Fibroblast of the conjunctiva (primary cell): Measurements from ENCODE around the gene PRKCA.
A peak's percentile ranks its signal among the peaks of the same experiment; 100 is the strongest.
"Not testable (repeated sequence)": the region's sequence is repeated elsewhere in the genome, so short reads cannot be mapped to it uniquely, and the experiment has no call there.

Source experiments
- DNase-seq: peaks from one replicate; pipeline ENCODE4 v3.0.0-alpha.2; 2010; ENCODE audit warnings: low read depth

The PRKCA gene

DNA sequence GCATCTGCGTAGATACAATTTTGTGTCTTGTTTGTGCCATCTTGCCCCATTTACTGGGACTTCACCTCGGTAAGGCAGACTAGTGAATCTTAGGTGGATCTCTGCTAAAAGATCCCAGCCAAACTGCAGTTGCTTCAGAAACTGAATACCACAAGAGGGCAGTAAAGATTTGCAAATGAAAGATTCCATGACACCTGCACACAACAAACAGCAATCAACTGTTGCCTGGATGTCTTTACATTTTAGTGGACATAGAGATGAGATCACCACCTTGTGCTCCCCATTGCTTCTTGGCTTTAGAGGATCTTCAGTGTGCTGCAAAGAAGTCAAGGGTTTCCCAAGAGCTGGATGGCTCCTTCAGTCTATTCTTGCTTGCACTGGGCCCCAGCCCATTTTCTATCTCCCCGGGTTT lies 413.3 kb downstream of the PRKCA start:
- peak; percentile 60 for DNase-seq

DNA sequence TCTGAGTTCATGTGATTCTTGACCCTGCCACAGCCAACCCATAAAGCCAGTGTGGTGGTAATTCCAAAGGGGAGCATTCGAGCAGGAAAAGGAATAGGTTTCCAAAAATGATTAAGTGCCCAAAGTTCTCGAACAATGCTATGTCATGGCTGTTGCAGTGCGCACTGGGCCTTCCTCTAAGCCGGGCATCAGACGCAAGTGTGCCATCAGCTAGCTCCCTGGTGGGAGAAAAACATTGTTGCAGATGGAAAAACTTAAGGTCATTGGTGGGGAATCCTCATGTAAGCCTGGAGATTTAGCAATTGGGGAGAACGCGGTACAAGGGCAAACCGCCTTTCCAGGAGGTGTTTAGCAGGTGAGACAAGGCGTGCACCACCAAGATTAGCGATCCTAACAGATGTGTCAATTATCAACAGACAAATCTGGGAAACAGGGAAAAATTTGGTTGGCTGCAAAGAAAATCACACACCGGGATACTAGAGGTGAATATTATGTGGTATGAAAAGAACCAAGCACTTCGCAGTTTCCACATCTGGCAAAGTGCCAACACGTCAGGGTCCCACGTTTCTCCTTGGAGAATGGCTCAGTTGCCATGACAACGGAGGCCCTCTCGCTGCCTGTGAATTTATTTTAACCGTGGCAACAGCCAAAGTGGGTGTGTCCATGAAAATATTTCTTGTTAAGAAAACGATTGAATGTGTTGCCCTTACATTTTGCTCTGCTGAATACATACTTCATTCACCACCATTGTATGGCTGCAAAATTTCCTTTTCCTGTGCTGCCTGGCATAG lies 414.0 kb downstream of the PRKCA start:
- DNase-seq, result no peak

DNA sequence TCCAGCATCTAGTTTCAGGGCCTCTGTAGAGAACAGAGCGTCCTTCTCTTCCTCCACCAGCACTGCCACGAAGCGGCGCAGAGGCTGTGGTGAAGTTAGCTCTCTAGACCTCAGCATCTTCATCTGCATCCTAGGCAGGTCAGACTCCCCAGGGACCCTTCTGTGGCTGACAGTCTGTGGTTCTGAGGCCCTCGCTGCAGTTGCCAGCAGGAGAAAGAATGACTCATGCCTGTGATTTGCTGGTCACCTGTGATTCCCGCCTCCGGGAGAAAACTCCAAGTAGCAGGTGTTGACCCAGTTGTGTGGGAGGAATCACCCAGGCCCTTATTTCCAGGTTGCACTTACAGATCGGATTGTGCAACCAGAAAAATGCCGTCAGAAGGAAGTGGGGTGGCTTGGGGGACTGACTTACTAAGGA lies 415.2 kb downstream of the PRKCA start:
- no peak for DNase-seq

DNA sequence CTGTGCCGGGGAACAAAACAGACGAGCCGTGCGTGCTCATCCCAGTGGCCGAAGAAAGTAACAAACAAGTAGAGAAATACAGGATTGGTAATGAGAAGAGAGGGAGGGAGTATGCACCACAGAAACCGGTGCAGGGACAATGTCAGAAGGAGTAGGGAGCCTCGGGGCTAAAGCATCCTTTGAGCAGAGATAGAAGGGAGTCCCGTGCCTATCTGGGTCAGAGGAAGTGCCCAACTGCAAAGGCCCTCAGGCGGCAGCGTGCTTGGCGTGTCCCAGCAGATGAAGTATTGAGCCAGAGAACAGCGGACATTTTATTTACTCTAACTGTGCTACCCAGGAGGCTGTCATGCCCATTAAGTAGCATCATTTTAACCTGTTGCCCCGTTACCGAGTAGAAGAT lies 417.6 kb downstream of the PRKCA start:
- DNase-seq, result no peak

DNA sequence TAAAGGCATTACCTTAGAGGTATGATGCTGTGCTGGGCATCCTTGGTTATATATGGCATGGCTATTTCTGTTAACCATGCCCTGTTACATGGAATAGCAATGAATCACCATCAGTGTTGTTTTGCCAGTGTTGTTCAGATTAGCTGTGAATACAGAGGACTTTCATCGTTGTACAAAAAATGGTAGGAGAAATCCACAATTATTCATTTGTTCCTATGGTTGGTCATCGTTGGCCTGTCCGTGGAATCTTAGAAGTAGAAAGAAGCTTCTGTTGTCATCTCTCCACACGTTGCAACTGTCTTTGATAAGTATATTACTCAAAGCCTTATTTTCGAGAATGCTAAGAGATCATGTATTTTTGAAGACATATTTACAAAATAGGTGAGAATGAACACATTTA lies 418.2 kb downstream of the PRKCA start:
- DNase-seq, result no peak

DNA sequence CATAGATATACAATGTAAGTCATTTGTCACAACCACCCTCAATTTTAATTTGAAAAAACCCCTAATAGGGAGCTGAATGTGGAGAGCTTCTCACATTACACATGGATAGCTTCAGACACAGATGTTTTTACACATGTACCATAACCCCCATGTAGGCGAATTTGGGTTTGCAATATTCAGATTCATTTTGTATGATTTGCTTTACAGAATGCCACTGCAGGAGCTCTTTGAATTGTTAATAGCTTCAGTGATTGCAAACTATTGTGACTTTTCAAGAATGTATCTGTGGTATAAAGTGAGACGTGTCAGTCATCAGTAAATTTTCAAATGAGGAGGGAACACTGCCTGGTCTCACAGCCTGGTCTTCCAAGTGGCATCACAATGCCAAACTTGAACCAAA lies 419.9 kb downstream of the PRKCA start:
- DNase-seq, result no peak

DNA sequence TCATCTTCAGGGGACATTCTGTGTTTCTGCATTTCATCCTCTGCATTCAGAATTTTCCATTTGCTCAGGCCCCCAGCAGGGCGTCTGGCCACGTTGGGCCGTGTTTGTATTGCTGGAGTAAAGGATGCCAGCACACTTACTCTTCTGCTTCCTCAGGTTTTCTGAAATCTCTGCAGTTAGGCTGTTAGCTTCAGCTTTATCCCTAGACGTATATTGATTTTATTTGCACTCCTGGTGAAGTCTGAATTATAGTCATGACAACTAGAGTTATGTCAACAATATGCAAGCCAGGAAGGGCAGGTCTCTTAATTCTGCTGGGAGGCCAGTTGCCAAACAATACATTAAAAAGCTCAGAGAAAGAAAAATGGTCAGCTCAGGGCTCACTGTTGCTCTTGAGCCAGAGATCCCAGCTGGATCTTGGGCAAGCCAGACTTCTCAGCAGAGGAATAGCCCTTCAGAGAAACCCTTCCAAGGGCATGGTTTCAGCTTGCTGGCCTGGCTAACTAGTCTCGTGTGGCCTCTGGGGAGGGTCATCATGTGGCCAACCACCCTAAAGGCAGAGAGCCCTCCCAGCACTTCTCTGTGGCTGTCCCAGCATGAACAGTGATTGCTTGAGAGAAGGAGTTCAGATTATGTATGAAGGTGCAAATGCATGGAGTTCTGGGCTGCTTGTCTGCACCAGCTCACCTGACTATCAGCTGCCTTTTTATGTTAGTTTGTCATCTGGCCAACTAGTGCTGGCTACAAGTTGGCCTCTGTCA lies 422.3 kb downstream of the PRKCA start:
- DNase-seq, result peak; percentile 77

DNA sequence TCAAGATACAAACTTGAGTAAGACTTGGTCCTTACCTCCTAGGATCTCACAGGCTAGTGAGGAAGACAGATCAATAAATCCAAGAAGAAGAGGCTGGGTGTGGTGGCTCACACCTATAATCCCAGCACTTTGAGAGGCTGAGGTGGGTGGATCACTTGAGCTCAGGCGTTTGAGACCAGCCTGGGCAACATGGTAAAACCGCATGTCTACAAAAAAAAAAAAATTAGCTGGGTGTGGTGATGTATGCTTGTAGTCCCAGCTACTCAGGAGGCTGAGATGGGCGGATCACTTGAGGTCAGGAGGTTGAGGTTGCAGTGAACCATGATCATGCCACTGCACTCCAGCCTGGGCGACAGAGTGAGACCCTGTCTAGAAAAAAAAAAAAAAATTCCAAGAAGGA lies 423.0 kb downstream of the PRKCA start:
- not testable (repeated sequence) for DNase-seq

DNA sequence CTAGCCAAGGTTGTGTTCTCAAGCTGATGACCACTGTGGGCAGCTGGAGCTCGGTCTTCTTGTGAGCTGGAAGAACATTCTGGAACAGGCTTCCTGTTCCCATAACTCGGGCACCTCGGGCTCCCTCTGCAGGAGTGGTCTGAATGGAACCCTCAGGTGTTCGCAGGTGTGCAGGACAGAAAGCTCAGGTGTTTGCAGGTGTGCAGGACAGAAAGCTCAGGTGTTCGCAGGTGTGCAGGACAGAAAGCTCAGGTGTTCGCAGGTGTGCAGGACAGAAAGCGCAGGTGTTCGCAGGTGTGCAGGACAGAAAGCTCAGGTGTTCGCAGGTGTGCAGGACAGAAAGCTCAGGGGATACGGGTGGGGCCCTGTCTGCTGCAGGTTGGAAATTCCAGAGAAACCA lies 423.5 kb downstream of the PRKCA start:
- no peak for DNase-seq

DNA sequence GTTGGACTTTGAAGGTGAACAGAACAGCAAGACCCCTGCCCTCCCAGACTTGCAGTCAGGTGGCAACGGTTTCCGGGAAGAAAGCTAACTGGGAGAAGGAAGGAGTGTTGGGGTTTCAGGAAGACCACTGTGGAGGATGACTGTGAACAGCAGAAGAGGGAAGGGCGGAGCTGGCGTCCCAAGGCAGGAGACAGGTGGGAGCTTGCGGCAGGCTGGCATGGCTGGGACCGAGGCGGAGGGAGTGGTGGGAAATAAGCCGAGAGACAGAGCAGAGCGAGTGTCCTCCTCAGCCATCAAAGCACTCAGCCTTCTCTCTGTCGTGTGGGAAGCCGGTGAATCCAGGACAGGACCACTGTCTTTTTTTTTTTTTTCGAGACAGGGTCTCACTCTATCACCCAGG lies 424.0 kb downstream of the PRKCA start:
- DNase-seq, result no peak

DNA sequence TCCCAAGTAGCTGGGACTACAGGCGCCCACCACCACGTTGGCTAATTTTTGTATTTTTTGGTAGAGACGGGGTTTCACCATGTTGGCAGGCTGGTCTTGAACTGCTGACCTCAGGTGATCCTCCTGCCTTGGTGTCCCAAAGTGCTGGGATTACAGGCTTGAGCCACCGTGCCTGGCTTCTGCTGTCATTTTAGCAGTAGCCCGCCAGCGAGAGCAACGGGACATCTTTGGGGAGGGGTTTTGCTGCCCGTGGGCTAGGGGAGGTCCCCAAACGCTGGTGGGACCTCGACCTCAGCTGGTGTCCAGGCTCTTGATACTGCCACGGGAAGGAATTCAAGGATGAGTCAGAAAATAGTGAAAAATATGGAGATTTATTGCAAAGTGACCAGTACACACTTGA lies 424.4 kb downstream of the PRKCA start:
- DNase-seq, result no peak

DNA sequence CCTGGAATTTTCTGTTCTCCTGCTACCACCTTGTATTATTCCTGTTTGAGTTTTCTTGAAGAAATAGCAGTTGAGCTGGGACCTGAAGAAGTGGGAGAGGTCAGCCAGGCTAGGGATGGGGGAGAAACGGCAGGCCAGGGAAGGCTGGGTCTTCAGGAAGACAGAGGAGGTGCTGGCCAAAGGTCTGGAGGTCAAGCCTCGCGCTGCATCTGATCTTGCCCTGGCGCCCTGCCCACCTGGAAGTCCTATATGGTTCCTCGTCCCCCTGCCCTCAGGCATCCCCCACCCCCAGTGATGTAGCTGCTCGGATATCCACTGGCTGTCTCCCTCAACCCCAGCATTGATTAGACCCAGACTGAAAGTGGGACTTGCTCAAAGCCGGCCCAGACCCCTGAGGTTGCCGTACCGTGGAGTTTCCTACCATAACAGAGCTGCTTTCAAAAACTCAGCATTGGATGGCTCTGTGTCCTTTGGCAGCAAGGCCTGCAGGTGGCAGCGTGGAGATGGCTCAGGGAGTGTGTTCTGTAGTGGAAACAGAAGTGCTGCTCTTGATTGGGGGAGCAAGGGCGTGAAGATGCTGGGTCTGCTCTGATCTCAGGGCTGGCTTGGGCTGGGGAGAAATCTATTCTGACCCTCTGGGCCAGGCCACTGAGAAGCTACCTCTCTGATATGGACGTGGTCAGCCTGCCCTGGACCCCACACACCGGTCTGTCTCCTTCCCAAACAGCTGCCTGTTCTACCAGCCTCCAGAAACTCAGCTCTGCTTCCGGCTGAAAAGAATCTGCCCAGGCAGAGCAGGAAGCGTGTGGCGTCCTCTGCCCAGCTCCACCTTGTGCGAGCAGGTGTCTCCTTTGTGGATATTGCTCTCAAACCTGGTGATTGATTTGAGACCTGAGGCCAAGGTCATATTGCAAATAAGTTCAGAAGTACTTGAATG lies 425.5 kb downstream of the PRKCA start:
- peak; percentile 23 for DNase-seq

DNA sequence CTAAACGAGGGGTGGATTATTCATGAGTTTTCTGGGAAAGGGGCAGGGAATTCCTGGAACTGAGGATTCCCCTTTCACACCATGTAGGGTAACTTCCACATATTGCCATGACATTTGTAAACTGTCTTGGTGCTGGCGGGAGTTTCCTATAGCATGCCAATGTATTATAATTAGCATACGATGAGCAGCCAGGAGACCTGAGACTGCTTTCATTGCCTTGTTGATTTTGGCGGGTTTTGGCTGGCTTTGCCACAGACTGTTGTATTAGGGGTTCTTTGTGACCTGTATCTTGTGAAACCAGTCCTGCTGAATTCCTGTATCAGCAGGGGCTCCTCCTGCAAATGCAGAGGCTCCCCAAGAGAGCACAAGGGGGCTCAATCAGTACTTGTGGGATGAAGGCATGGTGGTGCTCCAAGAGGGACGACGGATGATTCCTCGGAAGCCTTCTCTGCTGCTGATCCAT lies 428.1 kb downstream of the PRKCA start:
- no peak for DNase-seq

DNA sequence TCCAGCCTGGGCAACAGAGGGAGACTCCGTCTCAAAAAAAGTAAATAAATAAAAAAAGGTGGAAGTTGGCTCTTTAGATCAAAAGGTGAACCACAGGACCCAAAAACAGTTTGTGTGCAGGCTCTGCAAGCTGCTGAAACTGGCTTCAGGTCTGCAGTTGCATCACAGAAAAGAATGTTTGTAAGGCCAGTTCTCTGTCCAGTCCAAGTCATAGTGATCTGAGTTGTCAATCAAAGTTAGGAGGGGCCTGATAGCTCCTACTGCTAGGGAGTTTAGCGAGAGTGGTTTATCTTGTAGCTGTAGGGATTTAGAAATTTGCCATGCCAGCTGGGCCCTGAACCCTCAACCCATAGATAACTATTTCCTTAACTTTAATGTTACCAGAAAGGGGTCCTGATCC lies 431.3 kb downstream of the PRKCA start:
- no peak for DNase-seq

DNA sequence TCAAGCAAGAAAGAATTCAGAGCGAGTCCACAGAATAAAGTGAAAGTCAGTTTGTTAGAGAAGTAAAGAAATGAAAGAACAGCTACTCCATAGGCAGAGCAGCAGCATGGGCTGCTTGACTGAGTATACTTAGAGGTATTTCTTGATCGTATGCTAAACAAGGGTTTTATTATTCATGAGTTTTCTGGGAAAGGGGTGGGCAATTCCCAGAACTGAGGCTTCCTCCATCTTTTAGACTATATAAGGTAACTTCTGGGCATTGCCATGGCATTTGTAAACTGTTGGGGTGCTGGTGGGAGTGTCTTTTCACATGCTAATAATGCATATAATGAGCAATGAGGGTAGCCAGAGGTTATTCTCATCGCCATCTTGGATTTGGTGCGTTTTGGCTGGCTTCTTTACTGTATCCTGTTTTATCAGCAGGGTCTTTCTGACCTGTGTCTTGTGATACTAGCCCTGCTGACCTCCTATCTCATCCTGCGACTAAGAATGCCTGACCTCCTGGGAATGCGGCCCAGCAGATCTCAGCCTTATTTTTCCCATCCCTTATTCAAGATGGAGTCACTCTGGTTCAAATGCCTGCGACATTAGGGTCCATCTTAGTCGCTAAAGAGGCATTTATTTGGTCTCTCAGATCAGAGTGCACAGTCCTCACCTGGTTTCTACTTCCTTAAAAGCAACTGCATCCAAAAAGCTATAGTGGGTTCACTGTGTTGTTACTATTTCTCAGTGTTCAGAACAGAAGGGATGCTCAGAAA lies 432.0 kb downstream of the PRKCA start:
- no peak for DNase-seq

DNA sequence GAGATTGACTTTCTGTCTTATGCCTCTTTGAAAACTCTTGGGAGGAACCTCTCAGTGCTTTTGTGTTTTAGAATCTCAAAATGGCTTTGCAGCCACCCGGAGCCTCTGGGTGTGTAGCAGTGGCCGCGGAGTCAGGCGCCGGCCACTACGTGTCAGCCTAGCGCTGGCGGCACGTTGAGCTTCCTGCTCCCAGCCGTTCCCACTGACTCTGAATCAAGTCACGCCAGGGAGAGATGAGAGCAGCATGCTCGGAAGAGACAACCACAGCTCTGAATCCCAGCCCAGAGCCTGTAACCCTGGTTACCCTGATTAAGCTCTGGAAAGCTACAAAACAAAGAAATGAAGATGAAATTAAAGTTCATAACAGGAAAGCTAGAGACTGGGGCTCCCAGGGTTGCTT lies 435.1 kb downstream of the PRKCA start:
- no peak for DNase-seq

DNA sequence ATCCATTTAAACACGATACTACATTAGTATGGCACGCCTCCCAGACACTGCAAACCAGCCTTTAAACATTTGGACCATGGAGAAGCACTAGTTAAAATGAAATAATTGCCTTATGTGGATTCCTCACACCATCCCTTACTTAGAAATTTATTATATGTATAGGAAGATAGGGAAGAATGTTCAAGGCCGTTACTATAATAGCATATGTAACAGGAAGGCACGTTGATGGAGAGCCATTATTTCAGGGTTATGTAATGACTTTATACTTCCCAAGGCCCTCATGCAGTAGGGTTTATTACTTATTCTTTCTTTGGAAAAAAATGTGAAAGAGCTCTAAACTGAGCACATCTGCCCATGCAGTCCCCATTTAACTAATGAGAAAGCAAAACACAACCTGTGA lies 435.9 kb downstream of the PRKCA start:
- DNase-seq, result no peak

DNA sequence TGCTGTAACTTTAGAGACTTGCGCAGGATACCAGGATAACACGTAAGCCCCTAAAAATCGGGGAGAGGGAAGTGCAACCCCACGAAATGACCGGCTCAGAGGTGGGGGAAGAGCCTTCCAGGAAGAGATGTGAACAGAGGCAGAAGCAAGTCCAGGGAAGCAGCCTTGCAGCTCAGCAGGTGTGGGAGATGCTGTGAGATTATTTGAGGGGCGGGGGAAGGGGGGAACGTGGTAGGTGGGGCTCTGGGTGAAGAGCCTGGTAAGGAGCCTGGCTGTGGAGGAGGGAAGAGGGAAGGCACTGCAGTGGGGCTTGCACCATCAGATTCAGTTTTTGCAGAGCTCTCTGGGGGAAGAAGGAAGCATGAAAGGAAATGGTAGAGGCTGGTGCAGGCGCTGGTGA lies 437.1 kb downstream of the PRKCA start:
- no peak for DNase-seq

DNA sequence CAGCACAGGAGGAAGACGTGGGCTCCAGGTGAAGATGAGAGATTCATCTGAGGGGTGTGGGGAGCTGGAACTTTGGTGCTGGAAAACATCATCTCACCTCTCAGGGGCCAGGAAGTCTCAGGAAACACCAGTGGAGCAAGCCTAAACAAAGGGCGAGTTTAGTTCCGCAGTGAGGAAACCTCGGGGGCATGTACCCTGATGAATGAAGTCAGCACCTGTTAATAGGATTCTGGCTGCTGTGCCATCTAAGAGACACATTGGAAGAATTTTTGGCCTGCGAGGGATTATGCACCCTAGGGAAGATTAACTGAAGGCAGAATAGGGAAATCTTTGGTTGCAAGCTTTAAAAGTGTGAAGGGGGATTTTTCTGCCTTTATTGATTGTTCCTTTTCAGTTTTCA lies 437.8 kb downstream of the PRKCA start:
- DNase-seq, result no peak

DNA sequence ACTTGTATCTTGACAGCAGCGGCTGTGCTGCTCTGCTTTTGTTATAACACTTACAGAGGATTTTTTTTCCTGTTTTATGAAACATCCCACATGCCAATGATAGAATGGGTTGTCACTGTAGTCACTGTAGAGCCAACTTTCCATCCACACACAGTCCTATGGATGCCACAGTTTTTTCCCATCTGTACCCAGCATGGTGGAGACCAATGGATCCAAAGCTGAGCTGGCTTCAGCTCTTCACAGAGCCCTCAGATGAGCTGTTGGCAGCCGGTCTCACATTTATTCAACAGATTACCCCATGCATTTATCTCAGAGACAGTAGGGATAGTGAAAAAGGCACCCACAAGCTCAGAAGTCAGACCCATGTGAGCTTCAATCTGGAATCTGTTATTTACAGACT lies 441.1 kb downstream of the PRKCA start:
- no peak for DNase-seq

DNA sequence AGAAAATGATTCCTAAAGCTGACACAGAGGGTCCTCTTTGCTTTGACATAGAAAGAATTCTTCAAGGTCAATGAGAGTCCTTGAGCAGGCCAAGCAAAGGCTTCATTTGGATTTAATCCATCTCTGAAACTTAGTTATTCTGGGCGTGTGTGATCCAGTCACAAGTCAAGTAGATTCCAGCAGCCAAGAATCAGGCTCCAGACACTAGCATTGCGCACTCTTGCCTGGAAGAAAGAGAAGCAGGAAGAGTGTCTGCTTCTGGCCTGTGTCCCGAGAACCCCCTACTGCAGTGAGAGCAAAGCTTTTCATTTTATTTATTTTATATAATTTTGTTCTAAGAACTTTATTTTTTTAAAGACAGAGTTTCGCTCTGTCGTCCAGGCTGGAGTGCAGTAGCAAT lies 444.3 kb downstream of the PRKCA start:
- DNase-seq, result no peak
